Measurements from ENCODE around the gene MBD6. TPM values are rescaled to one million over a fixed set of nuclear protein-coding genes. Genes with fewer than 3 reads are reported as not detected.
"Not testable (repeated sequence)": the region's sequence is repeated elsewhere in the genome, so short reads cannot be mapped to it uniquely, and the experiment has no call there.

Gene MBD6
- total and polyA plus RNA-seq, 2 donors: 5.6 to 60.5 TPM

- 96% methylated on average over 27 of the region's 27 CpGs for WGBS
- Histone ChIP-seq H3K4me1 (ENCODE audit: control insufficient read depth in 2 of 2, insufficient read depth in 2 of 2, low read length in 2 of 2) (peaks cover 8 to 17% of the 10 kb centered on the region in 2 donors), H3K36me3 (ENCODE audit: control insufficient read depth in 2 of 2, insufficient read depth in 2 of 2, low read length in 1 of 2) (peaks cover 27 to 29% of the 10 kb centered on the region in 2 donors), H3K4me3 (ENCODE audit: low read length in 2 of 2) (no peak overlapping the region), H3K27me3 (ENCODE audit: control insufficient read depth in 2 of 2, insufficient read depth in 1 of 2, low read length in 1 of 2) (no peaks in the 10 kb centered on the region), H3K27ac (ENCODE audit: low read depth in 1 of 2, low read length in 1 of 2) (no peak overlapping the region), H3K9me3 (ENCODE audit: control insufficient read depth in 2 of 2, insufficient read depth in 1 of 2, low read length in 1 of 2) (no peaks in the 10 kb centered on the region)
- no peak for DNase-seq (ENCODE audit: low read depth in 6 of 9, low spot score in 9 of 9)
These were observed 35.5 kb upstream of the MBD6 start for GRCh38 chr12:57487055-57487596.

DNA sequence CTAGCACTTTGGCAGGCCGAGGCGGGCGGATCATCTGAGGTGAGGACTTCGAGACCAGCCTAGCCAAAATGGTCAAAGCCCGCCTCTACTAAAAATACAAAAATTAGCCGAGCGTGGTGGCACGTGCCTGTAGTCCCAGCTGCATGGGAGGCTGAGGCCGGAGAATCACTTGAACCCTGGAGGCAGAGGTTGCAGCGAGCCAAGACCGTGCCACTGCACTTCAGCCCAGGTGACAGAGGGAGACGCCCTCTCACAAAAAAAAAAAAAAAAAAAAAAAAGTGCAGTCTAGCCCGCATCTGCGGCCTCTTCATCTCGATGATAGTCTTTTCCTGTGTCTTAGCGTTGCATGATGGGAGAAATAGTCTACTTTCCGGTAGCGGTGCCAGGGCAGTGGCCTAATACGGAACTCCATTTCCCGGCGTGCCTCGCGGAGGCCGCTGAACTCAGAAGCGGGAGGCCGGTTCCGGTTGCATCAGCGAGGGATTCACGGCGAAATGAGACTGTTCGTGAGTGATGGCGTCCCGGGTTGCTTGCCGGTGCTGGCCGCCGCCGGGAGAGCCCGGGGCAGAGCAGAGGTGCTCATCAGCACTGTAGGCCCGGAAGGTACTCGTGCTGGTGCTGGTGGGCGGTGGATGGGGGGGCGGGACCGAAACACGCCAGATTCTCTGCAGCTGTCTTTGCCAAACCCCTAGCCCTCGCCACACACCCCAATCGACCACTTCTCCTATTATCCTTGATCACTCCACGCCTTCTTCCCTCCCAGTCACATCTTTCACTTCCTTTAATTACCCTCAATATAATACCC, 34.8 kb upstream of the MBD6 start, which contains the start of gene MARS1:
MARS1 (plus strand) TSS at position 472 of the 805 bp plus-strand sequence; CDS start at position 495, 23 bp downstream.
- Histone ChIP-seq H3K9me3 (ENCODE audit: control insufficient read depth in 2 of 2, insufficient read depth in 1 of 2, low read length in 1 of 2) (no peaks in the 10 kb centered on the region), H3K27me3 (ENCODE audit: control insufficient read depth in 2 of 2, insufficient read depth in 1 of 2, low read length in 1 of 2) (no peaks in the 10 kb centered on the region), H3K36me3 (ENCODE audit: control insufficient read depth in 2 of 2, insufficient read depth in 2 of 2, low read length in 1 of 2) (peaks cover 32 to 34% of the 10 kb centered on the region in 2 donors), H3K4me3 (ENCODE audit: low read length in 2 of 2) (peak within 1 kb of the TSS; percentile 64 to 96), H3K27ac (ENCODE audit: low read depth in 1 of 2, low read length in 1 of 2) (peak within 1 kb of the TSS; percentile 26 to 79), H3K4me1 (ENCODE audit: control insufficient read depth in 2 of 2, insufficient read depth in 2 of 2, low read length in 2 of 2) (peaks cover 8 to 17% of the 10 kb centered on the region in 2 donors)
- WGBS: 17% methylated on average over 47 of the region's 47 CpGs
- peak in 8 of 9 donors; percentile 89 to 98 (median 94) for DNase-seq (ENCODE audit: low read depth in 6 of 9, low spot score in 9 of 9)

DNA sequence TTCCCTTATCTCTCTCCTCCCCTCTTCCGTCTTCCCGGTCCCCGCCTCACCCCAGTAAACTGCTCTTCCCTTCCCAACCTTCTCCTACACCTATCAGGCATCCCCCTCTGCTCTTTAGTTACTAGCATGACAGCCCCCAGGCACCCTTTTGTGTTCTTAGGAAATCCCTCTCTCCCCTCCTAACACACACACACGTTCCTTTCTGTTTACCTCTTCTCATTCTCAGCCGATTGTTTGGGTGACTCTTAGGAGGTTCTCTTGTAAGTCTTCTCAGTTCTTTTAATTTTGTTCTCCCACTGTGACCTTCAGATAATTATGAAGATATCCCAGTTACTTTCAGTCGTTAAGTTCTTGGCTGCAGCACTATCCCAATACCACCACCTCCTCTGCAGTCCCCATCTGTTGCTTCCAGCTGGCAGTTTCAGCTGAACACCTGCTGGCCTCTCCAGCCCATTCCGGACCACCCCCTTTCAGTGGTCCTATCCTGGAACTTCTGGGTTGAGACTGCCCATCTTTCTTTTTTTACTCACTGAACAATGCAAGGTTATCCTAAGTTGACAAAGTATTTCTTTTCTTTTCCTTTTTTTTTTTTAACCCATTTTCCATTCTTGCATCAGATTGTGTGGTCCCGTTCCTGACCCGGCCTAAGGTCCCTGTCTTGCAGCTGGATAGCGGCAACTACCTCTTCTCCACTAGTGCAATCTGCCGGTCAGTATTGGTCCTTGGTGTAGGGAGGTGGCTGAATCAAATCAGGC, 34.0 kb upstream of the MBD6 start:
- no peaks in the 10 kb centered on the region for H3K9me3 ChIP-seq (ENCODE audit: control insufficient read depth in 2 of 2, insufficient read depth in 1 of 2, low read length in 1 of 2)
- WGBS: 41% methylated on average over 11 of the region's 11 CpGs

DNA sequence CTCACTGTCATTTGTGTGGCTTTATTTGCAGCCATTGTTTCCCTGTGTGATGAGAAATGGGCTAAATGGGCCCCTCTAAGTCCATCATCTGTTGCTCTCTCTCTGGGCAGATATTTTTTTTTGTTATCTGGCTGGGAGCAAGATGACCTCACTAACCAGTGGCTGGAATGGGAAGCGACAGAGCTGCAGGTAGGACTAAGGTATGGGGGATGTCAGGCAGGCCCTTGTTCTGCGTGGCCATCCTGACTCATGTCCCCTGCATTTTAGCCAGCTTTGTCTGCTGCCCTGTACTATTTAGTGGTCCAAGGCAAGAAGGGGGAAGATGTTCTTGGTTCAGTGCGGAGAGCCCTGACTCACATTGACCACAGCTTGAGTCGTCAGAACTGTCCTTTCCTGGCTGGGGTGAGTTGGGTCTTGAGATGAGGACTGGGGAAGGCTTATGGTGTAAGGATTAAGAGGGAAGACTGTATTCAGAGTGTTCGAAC, 33.4 kb upstream of the MBD6 start:
- Histone ChIP-seq H3K27ac (ENCODE audit: low read depth in 1 of 2, low read length in 1 of 2) (no peak overlapping the region), H3K9me3 (ENCODE audit: control insufficient read depth in 2 of 2, insufficient read depth in 1 of 2, low read length in 1 of 2) (no peaks in the 10 kb centered on the region), H3K4me1 (ENCODE audit: control insufficient read depth in 2 of 2, insufficient read depth in 2 of 2, low read length in 2 of 2) (peaks cover 8 to 17% of the 10 kb centered on the region in 2 donors), H3K4me3 (ENCODE audit: low read length in 2 of 2) (peak overlapping the region in 1 of 2 donors; percentile 96), H3K27me3 (ENCODE audit: control insufficient read depth in 2 of 2, insufficient read depth in 1 of 2, low read length in 1 of 2) (no peaks in the 10 kb centered on the region), H3K36me3 (ENCODE audit: control insufficient read depth in 2 of 2, insufficient read depth in 2 of 2, low read length in 1 of 2) (peaks cover 35 to 39% of the 10 kb centered on the region in 2 donors)
- DNase-seq (ENCODE audit: low read depth in 6 of 9, low spot score in 9 of 9): no peak
- WGBS: 96% methylated on average over 5 of the region's 5 CpGs

More for the DNA sequence above, 34.0 kb upstream of the MBD6 start:
- Histone ChIP-seq H3K4me1 (ENCODE audit: control insufficient read depth in 2 of 2, insufficient read depth in 2 of 2, low read length in 2 of 2) (peaks cover 8 to 17% of the 10 kb centered on the region in 2 donors), H3K27ac (ENCODE audit: low read depth in 1 of 2, low read length in 1 of 2) (peak overlapping the region; percentile 26 to 79), H3K36me3 (ENCODE audit: control insufficient read depth in 2 of 2, insufficient read depth in 2 of 2, low read length in 1 of 2) (peaks cover 35 to 37% of the 10 kb centered on the region in 2 donors), H3K27me3 (ENCODE audit: control insufficient read depth in 2 of 2, insufficient read depth in 1 of 2, low read length in 1 of 2) (no peaks in the 10 kb centered on the region), H3K4me3 (ENCODE audit: low read length in 2 of 2) (peak overlapping the region; percentile 64 to 96)
- peak in 1 of 9 donors; percentile 23 for DNase-seq (ENCODE audit: low read depth in 6 of 9, low spot score in 9 of 9)

GRCh38 chr12:57490126-57490525, 32.5 kb upstream of the MBD6 start:
- DNase-seq (ENCODE audit: low read depth in 6 of 9, low spot score in 9 of 9): no peak
- Histone ChIP-seq H3K4me3 (ENCODE audit: low read length in 2 of 2) (no peak overlapping the region), H3K36me3 (ENCODE audit: control insufficient read depth in 2 of 2, insufficient read depth in 2 of 2, low read length in 1 of 2) (peaks cover 38 to 39% of the 10 kb centered on the region in 2 donors), H3K27ac (ENCODE audit: low read depth in 1 of 2, low read length in 1 of 2) (no peak overlapping the region), H3K27me3 (ENCODE audit: control insufficient read depth in 2 of 2, insufficient read depth in 1 of 2, low read length in 1 of 2) (no peaks in the 10 kb centered on the region), H3K9me3 (ENCODE audit: control insufficient read depth in 2 of 2, insufficient read depth in 1 of 2, low read length in 1 of 2) (no peaks in the 10 kb centered on the region), H3K4me1 (ENCODE audit: control insufficient read depth in 2 of 2, insufficient read depth in 2 of 2, low read length in 2 of 2) (peaks cover 8 to 17% of the 10 kb centered on the region in 2 donors)
- 97% methylated on average over 4 of the region's 4 CpGs for WGBS

- 96% methylated on average over 15 of the region's 15 CpGs for WGBS
- no peak overlapping the region for H3K4me3 ChIP-seq (ENCODE audit: low read length in 2 of 2)
- H3K9me3 ChIP-seq (ENCODE audit: control insufficient read depth in 2 of 2, insufficient read depth in 1 of 2, low read length in 1 of 2): no peaks in the 10 kb centered on the region
- H3K4me1 ChIP-seq (ENCODE audit: control insufficient read depth in 2 of 2, insufficient read depth in 2 of 2, low read length in 2 of 2): peaks cover 8 to 17% of the 10 kb centered on the region in 2 donors
- H3K27ac ChIP-seq (ENCODE audit: low read depth in 1 of 2, low read length in 1 of 2): no peak overlapping the region
- peaks cover 42 to 46% of the 10 kb centered on the region in 2 donors for H3K36me3 ChIP-seq (ENCODE audit: control insufficient read depth in 2 of 2, insufficient read depth in 2 of 2, low read length in 1 of 2)
- no peaks in the 10 kb centered on the region for H3K27me3 ChIP-seq (ENCODE audit: control insufficient read depth in 2 of 2, insufficient read depth in 1 of 2, low read length in 1 of 2)
- peak in 1 of 9 donors; percentile 14 for DNase-seq (ENCODE audit: low read depth in 6 of 9, low spot score in 9 of 9)
These were observed 31.0 kb upstream of the MBD6 start for GRCh38 chr12:57491393-57492280.

DNA sequence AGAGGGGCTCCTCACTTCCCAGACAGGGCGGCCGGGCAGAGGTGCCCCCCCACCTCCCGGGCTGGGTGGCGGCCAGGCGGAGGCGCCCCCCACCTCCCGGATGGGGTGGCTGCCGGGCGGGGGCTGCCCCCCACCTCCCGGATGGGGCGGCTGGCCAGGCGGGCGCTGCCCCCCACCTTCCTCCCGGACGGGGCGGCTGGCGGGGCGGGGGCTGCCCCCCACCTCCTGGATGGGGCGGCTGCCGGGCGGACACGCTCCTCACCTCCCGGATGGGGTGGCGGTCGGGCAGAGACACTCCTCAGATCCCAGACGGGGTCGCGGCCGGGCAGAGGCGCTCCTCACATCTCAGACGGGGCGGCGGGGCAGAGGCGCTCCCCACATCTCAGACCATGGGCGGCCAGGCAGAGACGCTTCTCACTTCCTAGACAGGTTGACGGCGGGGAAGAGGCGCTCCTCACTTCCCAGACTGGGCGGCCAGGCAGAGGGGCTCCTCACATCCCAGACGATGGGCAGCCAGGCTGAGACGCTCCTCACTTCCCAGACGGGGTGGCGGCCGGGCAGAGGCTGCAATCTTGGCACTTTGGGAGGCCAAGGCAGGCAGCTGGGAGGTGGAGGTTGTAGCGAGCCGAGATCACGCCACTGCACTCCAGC, 27.4 kb upstream of the MBD6 start:
- over 99% methylated on average over 45 of the region's 48 CpGs for WGBS

GRCh38 chr12:57496822-57497221, 25.8 kb upstream of the MBD6 start:
- H3K4me1 ChIP-seq (ENCODE audit: control insufficient read depth in 2 of 2, insufficient read depth in 2 of 2, low read length in 2 of 2): no peaks in the 10 kb centered on the region
- no peaks in the 10 kb centered on the region for H3K27me3 ChIP-seq (ENCODE audit: control insufficient read depth in 2 of 2, insufficient read depth in 1 of 2, low read length in 1 of 2)
- DNase-seq (ENCODE audit: low read depth in 6 of 9, low spot score in 9 of 9): no peak
- H3K27ac ChIP-seq (ENCODE audit: low read depth in 1 of 2, low read length in 1 of 2): no peak overlapping the region
- peaks cover 47 to 62% of the 10 kb centered on the region in 2 donors for H3K36me3 ChIP-seq (ENCODE audit: control insufficient read depth in 2 of 2, insufficient read depth in 2 of 2, low read length in 1 of 2)
- H3K4me3 ChIP-seq (ENCODE audit: low read length in 2 of 2): no peak overlapping the region
- no peaks in the 10 kb centered on the region for H3K9me3 ChIP-seq (ENCODE audit: control insufficient read depth in 2 of 2, insufficient read depth in 1 of 2, low read length in 1 of 2)

More for the DNA sequence above, 27.4 kb upstream of the MBD6 start:
- peaks cover 54 to 61% of the 10 kb centered on the region in 2 donors for H3K36me3 ChIP-seq (ENCODE audit: control insufficient read depth in 2 of 2, insufficient read depth in 2 of 2, low read length in 1 of 2)
- H3K27ac ChIP-seq (ENCODE audit: low read depth in 1 of 2, low read length in 1 of 2); H3K9me3 ChIP-seq (ENCODE audit: control insufficient read depth in 2 of 2, insufficient read depth in 1 of 2, low read length in 1 of 2); H3K4me3 ChIP-seq (ENCODE audit: low read length in 2 of 2); H3K27me3 ChIP-seq (ENCODE audit: control insufficient read depth in 2 of 2, insufficient read depth in 1 of 2, low read length in 1 of 2); DNase-seq (ENCODE audit: low read depth in 6 of 9, low spot score in 9 of 9); H3K4me1 ChIP-seq (ENCODE audit: control insufficient read depth in 2 of 2, insufficient read depth in 2 of 2, low read length in 2 of 2): not testable (repeated sequence)

Measured in thymus (tissue), 11 donors.